T47D (cell line): Measurements from ENCODE around the gene TIPRL.

ENCODE experiments used
- DNase-seq, 2 experiments: peaks; one replicate each; pipeline versions ENCODE4 v3.0.0 to v3.0.0-alpha.2; 2011 to 2012; ENCODE audit warnings: low read depth in 1 of 2, low spot score in 1 of 2
- JUND ChIP-seq: IDR thresholded peaks from 2 replicates; pipeline ENCODE4 v1.6.1; 2012; ENCODE audit warnings: low read depth
- in situ Hi-C: cut with HindIII; loops from 2 replicates; pipeline ENCODE4 v1.10.0; 2016; ENCODE audit warnings: low sequenced_read_pairs, low pct_unique_long_range_greater_than_20kb

Gene TIPRL

DNA sequence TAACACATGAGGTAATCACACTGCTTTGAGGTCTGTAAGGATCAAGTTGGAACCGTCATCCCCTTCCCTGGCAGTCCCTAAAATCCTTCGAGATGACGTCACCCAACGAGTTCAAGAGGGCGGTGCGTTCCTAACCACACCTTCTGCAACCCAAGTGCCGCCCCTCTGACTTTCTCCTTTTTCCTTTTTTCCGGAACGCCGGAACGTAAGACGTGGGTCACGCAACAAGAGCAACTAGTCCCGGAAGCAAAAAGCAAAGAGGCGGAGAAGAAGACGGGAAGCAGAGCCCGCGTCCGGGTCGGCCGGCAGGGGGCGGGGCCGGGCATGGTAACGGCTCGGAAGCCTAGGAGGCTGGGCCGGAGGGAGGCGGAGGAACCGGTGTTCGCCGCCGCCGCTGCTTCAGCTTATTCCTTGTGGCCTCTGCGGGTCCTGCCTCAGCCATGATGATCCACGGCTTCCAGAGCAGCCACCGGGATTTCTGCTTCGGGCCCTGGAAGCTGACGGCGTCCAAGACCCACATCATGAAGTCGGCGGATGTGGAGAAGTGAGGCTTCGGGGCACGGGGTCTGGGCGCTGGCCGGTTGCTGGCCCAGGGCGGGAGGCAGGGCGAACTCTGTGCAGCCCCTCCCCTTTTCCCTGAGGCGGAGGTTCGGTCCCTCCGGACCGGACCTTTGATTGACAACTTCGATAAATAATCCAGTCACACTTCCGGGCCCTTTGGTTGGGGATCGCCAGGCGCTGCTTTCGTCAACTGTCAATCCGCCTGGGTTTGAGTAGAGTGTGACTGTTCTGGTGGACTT, at the start of gene TIPRL:
Gene TIPRL (plus strand): TSS at position 325 of the 800 bp plus-strand sequence. CDS start 116 bp downstream, at position 441.
- DNase-seq: peak; percentile 86 to 99
- peak; percentile 78 for TF ChIP-seq JUND
- in situ Hi-C loops: no loop called here

DNA sequence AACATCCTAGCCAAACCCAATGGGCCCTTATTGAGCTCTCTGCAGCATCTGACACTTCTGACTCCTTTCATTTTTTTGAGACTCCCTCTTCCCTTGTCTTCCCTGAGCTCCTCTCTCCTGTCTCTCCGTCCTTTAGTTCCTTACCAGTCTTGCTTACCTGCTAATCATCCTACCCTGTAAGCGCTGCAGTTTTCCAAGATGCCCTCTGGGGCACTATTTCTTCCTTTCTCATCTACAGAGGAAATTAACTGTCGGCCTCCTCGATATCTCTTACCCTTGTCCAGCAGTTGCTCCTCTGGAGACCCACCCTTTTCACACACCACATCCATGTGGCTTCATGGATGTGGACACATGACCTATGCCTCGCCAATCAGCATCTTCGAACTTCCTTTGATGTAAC, 48.8 kb upstream of the TIPRL start:
- in situ Hi-C loops: no loop called here
- DNase-seq: no peak
- TF ChIP-seq JUND: no peak

DNA sequence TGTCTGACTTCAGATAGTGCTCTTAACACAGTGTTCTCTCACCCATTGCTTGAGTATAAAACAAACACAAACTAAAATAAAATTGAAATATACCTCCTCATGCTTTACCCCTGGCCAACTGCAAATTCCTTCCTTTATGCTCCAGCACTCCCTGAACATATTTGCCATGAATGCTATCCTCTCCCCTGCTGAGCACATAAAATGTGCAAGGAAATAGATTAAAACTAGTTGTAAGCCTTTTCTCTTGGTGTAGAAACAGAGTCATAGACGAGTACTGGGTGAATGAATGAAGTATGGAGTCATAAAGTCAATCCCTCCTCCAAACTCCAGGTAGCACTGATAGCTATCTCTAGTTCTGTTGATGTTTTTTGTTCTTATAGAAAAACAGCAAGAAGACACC, 44.6 kb upstream of the TIPRL start:
- TF ChIP-seq JUND: no peak
- in situ Hi-C loops: no loop called here
- no peak for DNase-seq

DNA sequence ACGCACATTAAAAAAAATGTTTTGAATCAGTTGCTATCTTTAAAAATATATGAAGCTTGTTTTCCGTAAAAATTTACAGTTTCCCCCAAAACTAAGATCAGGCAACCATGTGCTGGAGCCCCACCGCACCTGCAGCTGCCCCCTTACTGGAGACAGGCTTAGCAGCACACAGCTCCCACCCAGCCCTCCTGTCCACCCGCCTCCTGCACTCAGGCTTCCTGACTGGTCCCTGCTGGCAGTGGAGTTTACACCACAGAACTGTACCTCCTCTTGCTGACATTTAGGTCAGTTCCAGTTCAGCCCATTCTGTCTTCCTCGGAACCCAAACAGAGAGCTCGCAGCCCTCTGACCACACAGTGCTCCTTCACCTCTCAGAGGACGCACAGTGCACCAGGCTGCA, 44.1 kb upstream of the TIPRL start:
- in situ Hi-C loops: no loop called here
- DNase-seq: no peak
- TF ChIP-seq JUND: no peak

DNA sequence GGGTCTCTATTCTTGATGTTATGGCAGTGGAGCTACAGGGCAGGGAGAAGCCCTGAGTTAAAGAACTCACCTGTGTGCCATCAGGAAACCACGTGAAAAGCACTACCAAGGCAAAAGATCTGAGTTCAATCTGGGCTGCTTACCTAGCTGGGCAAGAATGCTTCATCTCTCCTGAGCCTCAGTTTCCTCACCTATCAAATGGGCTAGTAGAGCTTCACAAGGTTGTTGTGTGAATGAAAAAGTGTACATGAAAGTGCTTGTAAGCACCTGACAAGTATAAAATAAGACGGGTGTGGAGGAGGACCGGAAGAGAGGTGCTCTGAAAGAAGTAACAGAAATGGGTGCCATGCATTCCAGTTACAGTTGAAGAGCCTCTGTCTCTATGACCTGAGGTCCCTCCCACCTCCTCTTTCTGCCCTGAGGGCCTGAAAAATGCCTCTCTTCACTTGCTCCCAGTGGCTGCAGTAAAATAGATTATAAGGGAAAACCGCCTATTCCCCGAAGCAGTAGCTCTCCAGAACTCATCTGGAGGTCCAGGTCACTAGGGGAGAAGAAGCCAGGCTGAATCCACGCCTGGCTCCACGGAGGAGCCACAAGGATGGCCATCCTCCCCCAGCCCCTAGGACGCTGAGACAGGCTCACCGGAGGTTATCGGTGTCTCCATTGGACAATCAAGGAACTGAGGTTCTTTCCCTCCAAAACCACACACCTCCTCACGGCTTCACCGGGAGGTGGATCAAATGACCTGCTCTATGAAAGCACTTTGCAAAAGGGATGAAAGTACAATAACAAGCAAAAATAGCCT, 43.4 kb upstream of the TIPRL start:
- no peak for TF ChIP-seq JUND
- in situ Hi-C loops: no loop called here
- no peak for DNase-seq

DNA sequence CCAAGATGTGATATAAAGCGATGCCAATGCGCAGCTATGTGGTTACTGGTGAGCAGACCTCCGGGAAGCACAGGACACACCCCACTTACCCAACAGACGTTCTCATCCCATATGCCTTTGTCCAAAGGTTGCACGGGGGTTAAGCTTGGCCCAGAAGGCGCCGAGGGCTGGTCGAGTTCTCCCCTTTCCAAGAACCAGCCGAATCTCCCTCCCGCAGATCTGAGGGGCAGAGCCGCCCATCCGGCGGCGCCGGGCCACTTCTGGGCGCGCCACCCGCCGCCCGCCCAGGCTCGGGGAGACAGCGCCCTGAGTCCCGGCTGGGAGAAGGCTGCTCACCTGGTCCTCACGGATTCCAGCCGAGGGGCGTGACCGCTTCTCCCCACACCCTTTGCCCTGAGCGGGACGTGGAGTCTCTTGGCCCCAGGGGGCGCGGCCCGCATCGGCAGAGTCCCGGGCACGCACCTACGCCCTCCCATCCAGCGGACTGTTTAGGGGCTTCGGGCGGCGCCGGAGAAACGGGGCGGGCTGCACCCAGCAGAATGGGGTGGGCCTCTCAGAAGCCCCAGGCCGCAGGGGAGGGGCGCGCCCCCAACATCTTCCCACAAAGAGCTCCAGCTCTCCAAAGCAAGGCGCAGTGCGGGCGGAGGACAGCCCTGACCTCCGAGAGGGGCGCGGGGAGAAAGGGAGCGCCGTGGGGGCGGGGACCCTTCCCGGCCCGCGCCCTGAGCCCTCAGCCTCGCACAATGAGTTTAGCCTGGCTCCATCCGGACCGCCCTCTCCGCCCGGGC, 42.6 kb upstream of the TIPRL start:
- no peak for TF ChIP-seq JUND
- in situ Hi-C loops: no loop called here
- DNase-seq: peak; percentile 21 to 48

DNA sequence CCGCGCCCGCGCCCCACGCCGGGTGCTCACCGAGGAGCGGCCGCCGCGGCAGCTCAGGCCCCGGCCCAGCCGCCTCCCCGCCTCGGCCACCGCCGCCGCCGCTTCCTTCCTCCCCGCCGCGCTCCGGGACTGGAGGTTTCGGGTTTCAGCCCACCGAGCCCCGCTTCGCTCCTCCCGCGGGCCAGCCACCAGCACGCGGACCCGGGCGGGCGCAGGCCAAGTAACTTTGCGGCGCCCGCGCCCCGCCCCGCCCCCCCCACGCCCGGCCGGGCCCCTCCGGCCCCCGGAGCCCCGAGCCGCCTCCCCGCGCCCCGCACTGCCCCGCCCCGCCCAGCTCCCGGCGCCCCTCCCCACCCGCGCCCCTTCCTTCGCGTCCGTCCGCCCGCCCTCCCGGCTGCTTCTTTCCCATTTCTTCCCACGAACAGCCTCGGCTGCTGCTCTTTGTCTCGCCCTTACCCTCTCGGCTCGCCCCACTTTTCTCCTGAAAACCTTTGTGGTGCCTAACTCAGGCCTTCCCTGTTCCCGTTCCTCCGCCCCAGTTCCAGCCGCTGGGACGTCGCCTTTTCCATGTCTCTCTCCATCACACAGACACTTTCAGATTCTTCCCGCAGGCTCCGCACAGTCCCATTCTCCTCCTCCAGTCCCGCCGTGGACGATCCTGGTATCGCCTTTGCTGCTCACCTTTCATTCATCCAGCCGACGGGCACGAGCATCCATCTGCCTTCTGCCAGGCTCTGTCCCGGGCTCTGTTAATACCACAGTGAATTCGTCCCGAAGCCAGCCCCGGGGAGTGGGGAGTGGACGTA, 41.9 kb upstream of the TIPRL start, which contains the start of gene GPR161:
Gene GPR161 (minus strand): TSS at position 222 of the 806 bp plus-strand sequence. CDS start 32,080 bp downstream, outside the sequence.
- no peak for TF ChIP-seq JUND
- peak; percentile 36 to 65 for DNase-seq
- in situ Hi-C loops: no loop called here

DNA sequence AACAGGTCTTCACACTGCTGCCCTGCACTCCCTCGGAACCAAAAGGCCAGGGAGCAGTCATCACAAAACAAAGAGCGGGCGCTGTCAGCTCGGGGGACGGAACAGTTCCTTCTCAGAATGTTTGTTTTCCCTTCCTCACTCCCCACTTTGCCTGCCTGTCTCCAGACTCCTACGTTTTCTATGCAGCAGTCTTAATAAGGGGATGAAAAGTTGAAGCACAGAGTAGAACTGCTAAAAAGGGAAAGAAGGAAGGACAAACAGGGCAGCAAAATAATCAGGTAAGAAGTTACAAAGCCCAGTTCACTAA, 41.3 kb upstream of the TIPRL start:
- no peak for TF ChIP-seq JUND
- no peak for DNase-seq
- in situ Hi-C loops: no loop called here

DNA sequence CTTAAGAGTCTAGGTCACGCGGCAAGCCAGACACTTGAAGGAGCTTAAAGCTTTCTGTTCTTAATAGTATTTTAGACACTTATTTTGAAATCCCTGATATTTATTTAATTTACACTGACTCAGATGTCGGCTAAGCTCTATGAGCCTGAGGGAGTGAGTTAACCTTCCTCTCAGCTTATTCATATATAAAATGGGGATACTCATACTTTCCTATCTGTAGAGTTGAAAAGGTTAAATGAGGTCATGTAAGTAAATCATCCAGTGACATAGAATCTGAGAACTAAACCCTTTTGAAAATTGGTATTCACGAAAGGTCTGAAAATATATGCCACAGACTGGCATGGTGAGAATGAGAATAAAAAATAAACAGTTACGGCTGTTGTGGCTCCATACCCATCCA, 40.6 kb upstream of the TIPRL start:
- no peak for DNase-seq
- TF ChIP-seq JUND: no peak
- in situ Hi-C loops: no loop called here

DNA sequence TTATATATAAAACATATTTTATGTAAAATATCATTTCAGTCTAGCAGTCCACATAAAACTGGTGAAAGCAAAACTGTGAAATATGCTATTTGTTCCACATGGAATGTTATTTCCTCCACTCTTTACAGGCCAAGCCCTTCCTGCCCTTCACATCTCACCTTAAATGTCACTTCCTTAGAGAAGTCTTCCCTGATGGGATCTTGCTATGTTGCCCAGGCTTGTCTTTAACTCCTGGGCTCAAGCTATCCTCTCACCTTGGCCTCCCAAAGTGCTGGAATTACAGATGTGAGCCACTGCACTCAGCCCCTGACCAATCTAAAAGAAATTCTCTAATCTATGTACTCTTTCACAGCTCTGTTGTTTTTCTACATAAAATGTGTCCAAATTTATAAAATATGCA, 39.7 kb upstream of the TIPRL start:
- no peak for DNase-seq
- in situ Hi-C loops: no loop called here
- TF ChIP-seq JUND: no peak

DNA sequence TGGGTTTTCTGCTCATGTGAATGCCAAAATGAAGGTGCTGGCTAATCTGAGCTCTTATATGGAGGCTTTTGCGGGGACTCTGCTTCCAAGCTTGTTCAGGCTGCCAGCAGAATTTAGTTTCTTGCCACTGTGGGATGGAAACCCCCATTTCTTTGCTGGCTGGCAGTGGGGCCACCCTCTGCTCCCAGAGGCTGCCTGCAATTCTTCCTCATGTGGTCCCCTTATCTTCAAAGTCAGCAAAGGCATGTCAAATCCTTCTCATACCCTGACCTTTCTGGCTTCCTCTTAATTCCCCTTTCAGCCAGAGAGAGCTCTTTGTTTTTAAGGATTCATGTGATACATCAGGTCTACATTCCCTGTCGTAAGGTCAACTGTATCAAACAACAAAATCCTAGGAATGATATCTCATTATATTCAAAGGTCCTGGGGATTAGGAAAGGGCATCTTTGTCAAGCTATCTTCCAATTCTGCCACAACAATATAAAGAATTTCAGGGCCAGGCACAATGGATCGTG, 36.8 kb upstream of the TIPRL start:
- no peak for TF ChIP-seq JUND
- in situ Hi-C loops: no loop called here
- no peak for DNase-seq
